ENCODE measurements around the gene ASAP2.
A peak's percentile ranks its signal among the peaks of the same experiment; 100 is the strongest.

The ASAP2 gene

DNA sequence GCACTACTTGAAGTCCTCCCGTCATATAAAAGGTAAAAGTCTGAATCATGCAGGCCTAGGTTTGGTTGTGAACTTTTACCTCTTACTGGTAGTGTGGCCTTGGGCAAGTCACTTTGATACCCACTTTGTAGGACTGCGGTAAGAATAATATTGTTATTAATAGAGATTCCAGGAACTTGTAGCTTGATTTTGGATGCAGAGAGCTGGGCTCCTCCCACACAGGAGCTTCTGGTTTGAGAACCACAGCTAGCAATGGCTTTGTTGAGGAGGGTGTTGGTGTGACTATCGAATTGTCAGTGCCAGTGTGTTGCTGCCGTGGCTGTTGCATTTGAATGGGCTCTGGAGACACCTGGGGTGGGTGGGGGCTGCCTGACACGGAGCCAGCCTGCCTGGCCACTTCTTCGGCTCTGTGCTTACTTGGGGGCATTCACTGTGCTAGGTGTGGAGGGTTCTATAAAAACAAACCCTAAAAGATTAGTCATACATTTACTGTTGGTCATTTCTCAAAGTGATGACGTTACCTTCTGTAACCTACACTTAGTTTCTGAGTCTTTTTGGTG lies 38.5 kb downstream of the ASAP2 start:
- no peak overlapping the region for H3K4me3 ChIP-seq (ENCODE audit: low read length)
- TF ChIP-seq, protein P1, sequence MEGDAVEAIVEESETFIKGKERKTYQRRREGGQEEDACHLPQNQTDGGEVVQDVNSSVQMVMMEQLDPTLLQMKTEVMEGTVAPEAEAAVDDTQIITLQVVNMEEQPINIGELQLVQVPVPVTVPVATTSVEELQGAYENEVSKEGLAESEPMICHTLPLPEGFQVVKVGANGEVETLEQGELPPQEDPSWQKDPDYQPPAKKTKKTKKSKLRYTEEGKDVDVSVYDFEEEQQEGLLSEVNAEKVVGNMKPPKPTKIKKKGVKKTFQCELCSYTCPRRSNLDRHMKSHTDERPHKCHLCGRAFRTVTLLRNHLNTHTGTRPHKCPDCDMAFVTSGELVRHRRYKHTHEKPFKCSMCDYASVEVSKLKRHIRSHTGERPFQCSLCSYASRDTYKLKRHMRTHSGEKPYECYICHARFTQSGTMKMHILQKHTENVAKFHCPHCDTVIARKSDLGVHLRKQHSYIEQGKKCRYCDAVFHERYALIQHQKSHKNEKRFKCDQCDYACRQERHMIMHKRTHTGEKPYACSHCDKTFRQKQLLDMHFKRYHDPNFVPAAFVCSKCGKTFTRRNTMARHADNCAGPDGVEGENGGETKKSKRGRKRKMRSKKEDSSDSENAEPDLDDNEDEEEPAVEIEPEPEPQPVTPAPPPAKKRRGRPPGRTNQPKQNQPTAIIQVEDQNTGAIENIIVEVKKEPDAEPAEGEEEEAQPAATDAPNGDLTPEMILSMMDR (IDR thresholded peaks at IDR 0.05; ENCODE audit: insufficient read depth, low read depth, low read length, missing control alignments), result no peak
- peak; percentile 31 for DNase-seq (ENCODE audit: low read depth)

DNA sequence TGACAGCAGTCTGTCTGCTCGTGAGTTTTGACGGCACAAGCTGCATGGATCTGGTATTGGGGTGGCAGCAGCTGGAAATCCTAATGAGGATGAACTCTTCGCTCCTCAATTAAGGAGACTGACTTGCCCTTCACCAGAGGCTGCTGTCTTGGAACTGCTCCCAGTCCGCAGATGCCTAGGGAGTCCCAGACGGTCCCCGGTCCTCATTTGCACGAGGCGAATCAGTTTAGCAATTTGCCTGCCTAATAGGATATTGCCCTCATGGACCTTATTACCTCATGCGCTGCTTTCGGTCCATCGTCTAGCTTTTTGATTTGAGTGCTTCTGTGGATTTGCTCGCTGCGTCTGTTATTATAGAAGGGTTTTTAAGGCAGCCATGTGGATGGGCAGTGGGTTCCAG lies 40.6 kb downstream of the ASAP2 start:
- TF ChIP-seq, protein P1 (IDR thresholded peaks at IDR 0.05; ENCODE audit: insufficient read depth, low read depth, low read length, missing control alignments), result no peak
- no peak overlapping the region for H3K4me3 ChIP-seq (ENCODE audit: low read length)
- DNase-seq (ENCODE audit: low read depth), result no peak

DNA sequence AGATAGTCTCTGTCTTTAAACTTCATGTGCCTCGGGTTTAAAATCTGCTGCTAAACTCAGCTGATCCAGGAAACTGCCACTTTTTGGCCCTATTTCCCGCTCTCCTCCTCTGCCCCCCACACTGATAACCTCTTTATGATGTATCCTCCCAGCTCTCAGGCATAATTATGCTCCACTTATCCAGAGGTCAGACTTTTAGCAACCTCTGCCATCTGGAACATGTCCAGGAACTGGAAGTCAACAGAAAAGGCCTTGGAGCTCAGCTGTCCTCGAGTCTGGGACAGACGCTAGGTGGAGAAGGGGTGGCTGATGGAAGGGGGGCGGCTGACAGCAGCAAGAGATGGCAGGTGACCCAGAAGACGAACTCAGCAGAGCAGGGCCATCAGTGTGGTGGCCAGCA lies 41.2 kb downstream of the ASAP2 start:
- DNase-seq (ENCODE audit: low read depth), result no peak
- TF ChIP-seq, protein P1 (IDR thresholded peaks at IDR 0.05; ENCODE audit: insufficient read depth, low read depth, low read length, missing control alignments), result no peak
- H3K4me3 ChIP-seq (ENCODE audit: low read length), result no peak overlapping the region

DNA sequence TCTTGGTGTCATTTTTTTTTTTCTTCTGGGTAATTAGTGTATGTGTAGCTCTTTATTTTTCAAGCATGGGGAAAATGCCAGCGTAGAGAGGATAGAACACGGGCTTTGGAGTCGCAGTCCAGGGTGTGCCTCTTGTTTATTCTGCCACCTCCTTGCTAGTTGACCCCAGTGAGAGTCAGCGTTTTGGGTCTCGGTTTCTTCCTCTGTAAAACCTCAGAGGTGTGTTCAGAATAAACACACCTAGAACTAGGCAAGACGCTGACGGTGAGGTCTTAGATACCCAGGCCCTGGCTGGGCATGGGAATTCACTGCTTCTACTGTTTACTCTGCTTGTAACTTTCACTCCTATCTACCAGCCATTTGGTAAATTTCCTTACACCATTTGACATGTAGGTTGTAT lies 41.8 kb downstream of the ASAP2 start:
- H3K4me3 ChIP-seq (ENCODE audit: low read length), result no peak overlapping the region
- TF ChIP-seq, protein P1 (IDR thresholded peaks at IDR 0.05; ENCODE audit: insufficient read depth, low read depth, low read length, missing control alignments), result no peak
- DNase-seq (ENCODE audit: low read depth), result no peak

DNA sequence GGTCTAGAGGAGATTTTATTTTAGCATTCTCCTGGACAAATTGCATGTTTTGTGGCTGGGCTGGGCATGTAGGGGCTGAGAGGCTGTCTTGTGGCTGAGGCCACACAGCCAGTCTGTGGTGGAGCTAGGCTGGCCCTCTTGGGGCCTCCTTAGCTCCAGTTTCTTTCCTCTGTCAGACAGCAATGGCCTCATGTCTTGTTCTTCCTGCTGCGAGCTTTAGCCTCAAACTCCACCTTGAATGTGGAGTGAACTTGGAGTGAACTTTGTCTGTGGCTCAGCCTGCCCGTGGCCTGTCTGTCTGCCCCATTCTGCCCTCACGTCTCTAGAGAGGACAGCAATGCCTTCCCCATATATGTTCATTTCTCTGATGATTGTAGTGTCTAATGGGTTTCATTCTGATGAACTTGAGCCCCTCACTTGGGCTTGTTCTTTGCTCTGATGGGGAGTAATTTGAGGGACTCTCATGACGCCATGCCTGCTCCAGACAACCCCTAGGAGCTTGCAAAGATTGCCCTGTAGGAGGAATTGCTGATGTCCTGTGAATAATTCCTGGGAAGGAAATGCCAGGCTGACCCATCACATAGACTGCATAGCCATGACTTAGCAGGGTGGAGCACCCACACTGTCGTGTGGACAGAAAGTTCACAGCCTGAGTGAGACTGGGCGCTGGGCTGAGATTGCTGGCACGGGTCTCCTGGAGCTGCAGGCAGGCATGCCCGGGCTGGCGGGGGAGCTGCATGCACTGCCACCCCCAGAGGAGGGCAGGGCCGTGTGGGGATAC lies 42.6 kb downstream of the ASAP2 start:
- no peak overlapping the region for H3K4me3 ChIP-seq (ENCODE audit: low read length)
- peak; percentile 74 for DNase-seq (ENCODE audit: low read depth)
- TF ChIP-seq, protein P1 (IDR thresholded peaks at IDR 0.05; ENCODE audit: insufficient read depth, low read depth, low read length, missing control alignments), result no peak

DNA sequence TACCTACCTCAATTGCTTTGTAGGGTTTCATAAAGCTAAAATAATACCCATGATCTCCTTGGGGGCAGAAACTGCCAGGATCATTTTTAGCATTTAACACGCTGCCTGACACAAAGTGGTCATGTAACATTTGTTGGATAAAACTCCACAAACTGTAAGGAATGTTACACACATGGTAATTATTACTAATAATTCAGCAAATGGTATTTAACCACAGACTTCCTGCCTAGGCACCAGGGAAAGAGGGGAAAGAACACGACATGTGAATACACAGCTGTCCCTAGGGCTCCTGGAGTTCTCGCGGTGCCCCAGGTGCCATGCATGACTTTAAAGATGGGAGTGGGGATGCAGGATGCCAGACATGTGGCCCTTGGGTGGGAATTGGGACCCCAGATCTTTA lies 43.5 kb downstream of the ASAP2 start:
- TF ChIP-seq, protein P1 (IDR thresholded peaks at IDR 0.05; ENCODE audit: insufficient read depth, low read depth, low read length, missing control alignments), result no peak
- no peak overlapping the region for H3K4me3 ChIP-seq (ENCODE audit: low read length)
- DNase-seq (ENCODE audit: low read depth), result peak; percentile 24

All from epithelial cell of esophagus (primary cell).